Skeletal muscle satellite cell (primary cell): ENCODE results near the gene OSGIN1. TPM values are rescaled to one million over a fixed set of nuclear protein-coding genes. Genes with fewer than 3 reads are reported as not detected.

Experiments
- H3K27me3 ChIP-seq: 2 replicates; pipeline ENCODE4 v1.7.0; 2013; ENCODE audit warnings: low read length; ENCODE audit not compliant: control insufficient read depth, insufficient read depth
- H3K36me3 ChIP-seq: 2 replicates; pipeline ENCODE4 v1.7.0; 2013; ENCODE audit warnings: mild to moderate bottlenecking, control low read depth, low read length; ENCODE audit not compliant: insufficient read depth
- H3K4me1 ChIP-seq: 2 replicates; pipeline ENCODE4 v1.7.0; 2013; ENCODE audit warnings: low read length; ENCODE audit not compliant: control insufficient read depth, insufficient read depth
- H3K4me2 ChIP-seq: 2 replicates; pipeline ENCODE4 v1.7.0; 2013; ENCODE audit warnings: mild to moderate bottlenecking, low read length
- H3K4me3 ChIP-seq: 2 replicates; pipeline ENCODE4 v1.7.0; 2013; ENCODE audit warnings: low read length
- H3K9ac ChIP-seq: 2 replicates; pipeline ENCODE4 v1.7.0; 2013; ENCODE audit warnings: mild to moderate bottlenecking, low read depth, low read length, moderate library complexity
- H3K9me3 ChIP-seq: replicated peaks from 2 replicates; pipeline ENCODE4 v1.7.0; 2013; ENCODE audit warnings: mild to moderate bottlenecking, control low read depth, low read length
- total RNA-seq: library from RNA; depleted of rRNA; stranded (reverse); fragments of >200 nt; gene quantifications from 2 replicates; pipeline ENCODE4 v1.2.3, GENCODE V29; 2012; rRNA removed

OSGIN1 gene
- 2.2 and 3.5 TPM in 2 replicates for total RNA-seq

GRCh38 chr16:83952940-83953795, at the start of gene OSGIN1:
Gene OSGIN1 (plus strand): TSS chr16:83953240. CDS start chr16:83957672, 4,432 bp downstream.
- Histone ChIP-seq H3K9ac (peak within 1 kb of the TSS; percentile 86), H3K36me3 (peaks cover 2% of the 10 kb centered on the region), H3K27me3 (no peaks in the 10 kb centered on the region), H3K4me2 (peak within 1 kb of the TSS; percentile 98), H3K4me3 (peak within 1 kb of the TSS; percentile 85), H3K9me3 (no peaks in the 10 kb centered on the region), H3K4me1 (peaks cover 19% of the 10 kb centered on the region)

- peak overlapping the region; percentile 3 for H3K4me2 ChIP-seq
- H3K4me1 ChIP-seq, result peaks cover 39% of the 10 kb centered on the region
- H3K36me3 ChIP-seq, result no peaks in the 10 kb centered on the region
- H3K9me3 ChIP-seq, result no peaks in the 10 kb centered on the region
- H3K9ac ChIP-seq, result no peak overlapping the region
- no peak overlapping the region for H3K4me3 ChIP-seq
- no peaks in the 10 kb centered on the region for H3K27me3 ChIP-seq
Measured at GRCh38 chr16:83903751-83904150, 49.3 kb upstream of the OSGIN1 start.

- no peak overlapping the region for H3K4me2 ChIP-seq
- H3K4me3 ChIP-seq, result no peak overlapping the region
- H3K27me3 ChIP-seq, result no peaks in the 10 kb centered on the region
- no peak overlapping the region for H3K9ac ChIP-seq
- no peaks in the 10 kb centered on the region for H3K9me3 ChIP-seq
- peaks cover 15% of the 10 kb centered on the region for H3K4me1 ChIP-seq
- no peaks in the 10 kb centered on the region for H3K36me3 ChIP-seq
Measured at GRCh38 chr16:83906683-83907082, 46.4 kb upstream of the OSGIN1 start.

DNA sequence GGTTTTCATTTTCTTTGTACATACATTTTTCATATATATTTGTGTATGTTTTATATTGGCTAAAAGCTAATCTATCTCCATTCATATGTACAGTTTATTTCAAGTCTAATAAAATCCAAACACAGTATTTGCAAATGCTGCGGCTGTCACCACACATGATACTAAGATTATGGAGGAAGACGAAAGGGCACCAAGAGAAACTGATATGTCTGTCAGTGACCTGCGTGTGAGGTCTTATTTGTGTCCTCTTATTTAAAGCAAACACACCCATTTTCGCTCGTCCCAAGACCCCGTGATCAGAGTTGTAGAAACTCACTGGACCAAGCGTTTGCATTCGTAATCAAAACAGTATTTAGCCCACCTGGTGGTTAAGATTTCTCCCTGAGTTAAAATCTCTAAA, 45.9 kb upstream of the OSGIN1 start:
- peaks cover 13% of the 10 kb centered on the region for H3K4me1 ChIP-seq
- H3K4me2 ChIP-seq, result no peak overlapping the region
- no peaks in the 10 kb centered on the region for H3K27me3 ChIP-seq
- H3K9me3 ChIP-seq, result no peaks in the 10 kb centered on the region
- H3K9ac ChIP-seq, result no peak overlapping the region
- no peaks in the 10 kb centered on the region for H3K36me3 ChIP-seq
- no peak overlapping the region for H3K4me3 ChIP-seq

DNA sequence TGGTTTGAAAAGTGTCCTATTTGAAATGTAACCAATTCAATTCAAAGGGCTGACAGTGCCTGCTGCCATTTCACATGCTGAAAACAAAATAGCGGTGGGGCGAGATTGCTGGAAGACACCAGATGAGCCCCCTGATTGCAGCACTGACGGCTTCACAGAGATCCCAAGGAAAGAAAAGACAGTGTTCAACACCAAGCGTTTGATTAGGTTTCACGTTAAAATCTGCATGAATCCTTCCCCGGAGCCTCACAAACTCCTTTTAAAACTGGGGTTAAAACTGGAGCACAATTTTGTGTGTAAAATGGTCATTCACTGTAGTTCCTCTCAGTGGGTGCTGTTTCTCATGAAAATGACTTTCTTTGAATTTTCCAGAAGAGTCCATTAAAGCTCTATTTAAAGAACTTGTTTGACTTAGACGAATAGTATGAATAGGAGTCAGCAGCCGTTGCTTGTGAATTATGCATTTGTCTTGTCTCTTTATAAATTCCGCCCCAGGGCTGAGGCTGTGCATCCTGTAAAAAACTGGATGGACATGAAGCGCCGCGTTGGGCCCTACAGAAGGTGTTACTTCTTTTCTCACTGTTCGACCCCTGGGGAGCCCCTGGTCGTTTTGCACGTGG, 45.3 kb upstream of the OSGIN1 start:
- Histone ChIP-seq H3K9ac (no peak overlapping the region), H3K4me2 (no peak overlapping the region), H3K27me3 (no peaks in the 10 kb centered on the region), H3K4me3 (no peak overlapping the region), H3K9me3 (no peaks in the 10 kb centered on the region), H3K4me1 (peaks cover 16% of the 10 kb centered on the region), H3K36me3 (no peaks in the 10 kb centered on the region)

DNA sequence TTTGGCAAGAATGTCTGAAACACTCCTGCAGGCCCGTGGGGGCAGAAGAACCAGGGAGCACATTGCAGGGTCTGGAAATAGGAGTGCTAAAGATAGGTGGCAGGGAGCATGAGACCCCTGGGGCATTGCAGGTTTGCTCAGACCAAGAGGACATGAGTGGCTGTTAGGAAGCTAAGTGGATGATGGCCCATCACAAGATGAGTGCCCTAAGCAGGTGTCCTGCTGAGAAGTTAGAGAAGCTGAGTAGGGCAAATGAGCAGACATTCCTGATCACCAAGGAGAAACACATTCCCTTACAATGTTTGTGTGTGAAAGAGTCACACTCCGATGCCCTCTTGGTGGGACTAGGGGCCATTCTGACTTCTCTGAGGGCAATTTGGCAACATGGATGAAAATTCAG, 44.2 kb upstream of the OSGIN1 start:
- H3K9me3 ChIP-seq, result no peaks in the 10 kb centered on the region
- H3K9ac ChIP-seq, result no peak overlapping the region
- no peak overlapping the region for H3K4me2 ChIP-seq
- H3K27me3 ChIP-seq, result no peaks in the 10 kb centered on the region
- H3K4me3 ChIP-seq, result no peak overlapping the region
- peaks cover 17% of the 10 kb centered on the region for H3K4me1 ChIP-seq
- H3K36me3 ChIP-seq, result no peaks in the 10 kb centered on the region

GRCh38 chr16:83911290-83911689, 41.8 kb upstream of the OSGIN1 start:
- H3K4me1 ChIP-seq, result peaks cover 9% of the 10 kb centered on the region
- peaks cover 7% of the 10 kb centered on the region for H3K36me3 ChIP-seq
- no peaks in the 10 kb centered on the region for H3K27me3 ChIP-seq
- no peak overlapping the region for H3K9ac ChIP-seq
- H3K9me3 ChIP-seq, result no peaks in the 10 kb centered on the region
- no peak overlapping the region for H3K4me2 ChIP-seq
- H3K4me3 ChIP-seq, result no peak overlapping the region

DNA sequence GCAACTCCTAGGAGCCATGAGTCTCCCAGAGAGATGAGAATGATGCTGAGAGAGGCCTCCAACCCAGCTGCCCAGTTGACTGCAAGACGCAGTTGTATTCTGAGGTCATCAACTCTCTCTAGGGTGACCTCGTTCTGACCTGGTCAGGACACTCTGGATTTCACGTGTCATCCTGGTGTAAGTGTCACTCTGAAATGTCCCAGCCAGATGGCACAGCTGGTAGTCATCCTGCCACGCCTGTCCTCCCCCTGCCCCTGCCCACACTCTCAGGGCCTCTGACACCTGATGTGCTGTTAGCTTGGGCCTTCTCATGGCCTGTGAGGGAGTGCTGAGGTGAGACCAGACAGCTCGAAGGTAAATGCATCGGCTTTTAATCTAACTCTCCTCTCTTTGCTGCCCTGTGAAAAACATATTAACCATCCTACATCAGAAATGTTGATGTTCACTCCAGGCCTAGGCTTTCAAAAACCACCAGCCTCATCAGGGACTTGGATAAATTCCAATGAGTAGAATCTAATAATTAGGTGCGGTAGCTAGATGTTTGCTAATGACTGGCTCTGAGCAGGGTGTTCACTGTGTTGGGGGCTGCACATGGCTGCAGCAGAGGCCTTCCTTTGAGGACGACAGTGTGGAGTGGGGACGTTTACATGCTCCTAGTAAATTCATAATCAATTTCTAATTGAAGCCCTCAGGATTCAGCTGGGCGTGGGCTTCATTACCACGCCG, 40.4 kb upstream of the OSGIN1 start:
- H3K9me3 ChIP-seq, result no peaks in the 10 kb centered on the region
- no peak overlapping the region for H3K9ac ChIP-seq
- H3K4me2 ChIP-seq, result no peak overlapping the region
- no peak overlapping the region for H3K4me3 ChIP-seq
- peaks cover 7% of the 10 kb centered on the region for H3K36me3 ChIP-seq
- peaks cover 9% of the 10 kb centered on the region for H3K4me1 ChIP-seq
- no peaks in the 10 kb centered on the region for H3K27me3 ChIP-seq

DNA sequence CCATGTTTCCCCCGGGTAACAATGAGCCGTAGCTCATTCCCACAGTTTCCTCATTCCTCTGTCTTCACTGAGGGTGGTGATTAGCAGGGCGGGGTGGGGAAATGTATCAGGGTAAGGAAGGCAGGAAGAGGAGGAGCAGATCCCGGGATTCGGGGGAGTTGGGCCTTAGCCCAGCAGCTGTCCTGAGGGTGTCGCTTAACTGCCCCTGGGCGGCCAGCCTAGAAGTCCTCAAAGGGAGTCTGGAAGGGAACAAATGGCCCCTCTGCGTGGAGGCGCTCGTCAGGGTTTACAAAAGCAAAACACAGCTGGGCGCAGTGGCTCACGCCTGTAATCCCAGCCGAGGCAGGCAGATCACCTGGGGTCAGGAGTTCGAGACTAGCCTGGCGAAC, 39.8 kb upstream of the OSGIN1 start:
- H3K36me3 ChIP-seq, result peaks cover 12% of the 10 kb centered on the region
- no peak overlapping the region for H3K4me2 ChIP-seq
- no peaks in the 10 kb centered on the region for H3K27me3 ChIP-seq
- no peak overlapping the region for H3K9ac ChIP-seq
- no peaks in the 10 kb centered on the region for H3K9me3 ChIP-seq
- H3K4me1 ChIP-seq, result peaks cover 9% of the 10 kb centered on the region
- no peak overlapping the region for H3K4me3 ChIP-seq

DNA sequence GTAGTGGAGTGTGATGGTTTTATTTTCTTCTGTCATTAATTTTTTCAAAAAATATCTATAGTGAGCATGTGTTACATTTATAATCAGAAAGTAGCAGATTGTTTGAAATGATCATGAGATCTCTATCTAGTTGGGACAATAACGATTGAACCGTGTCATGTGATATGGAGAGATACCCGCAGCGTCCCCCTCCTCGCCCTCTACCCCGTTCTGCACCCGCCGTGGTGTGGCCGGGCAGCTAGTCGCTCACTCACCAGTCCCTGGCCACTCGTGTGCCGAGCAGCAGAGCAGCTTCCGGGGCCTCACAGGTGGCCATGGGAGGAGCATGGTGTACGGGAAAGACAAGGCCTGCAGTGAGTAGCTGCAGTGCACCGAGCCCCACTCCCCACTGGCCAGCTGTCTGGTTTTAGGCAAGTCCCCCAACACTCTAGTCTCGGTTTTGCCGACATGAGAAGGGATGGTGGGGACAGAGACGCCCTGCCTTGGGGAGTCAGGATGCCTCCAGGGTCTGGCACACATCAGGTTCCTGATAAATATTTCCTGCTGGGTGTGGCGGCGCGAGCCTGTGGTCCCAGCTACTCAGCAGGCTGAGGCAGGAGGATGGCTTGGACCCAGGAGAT, 38.8 kb upstream of the OSGIN1 start:
- no peak overlapping the region for H3K4me3 ChIP-seq
- H3K4me2 ChIP-seq, result no peak overlapping the region
- H3K4me1 ChIP-seq, result peaks cover 9% of the 10 kb centered on the region
- no peaks in the 10 kb centered on the region for H3K9me3 ChIP-seq
- H3K9ac ChIP-seq, result no peak overlapping the region
- H3K27me3 ChIP-seq, result no peaks in the 10 kb centered on the region
- peaks cover 21% of the 10 kb centered on the region for H3K36me3 ChIP-seq

DNA sequence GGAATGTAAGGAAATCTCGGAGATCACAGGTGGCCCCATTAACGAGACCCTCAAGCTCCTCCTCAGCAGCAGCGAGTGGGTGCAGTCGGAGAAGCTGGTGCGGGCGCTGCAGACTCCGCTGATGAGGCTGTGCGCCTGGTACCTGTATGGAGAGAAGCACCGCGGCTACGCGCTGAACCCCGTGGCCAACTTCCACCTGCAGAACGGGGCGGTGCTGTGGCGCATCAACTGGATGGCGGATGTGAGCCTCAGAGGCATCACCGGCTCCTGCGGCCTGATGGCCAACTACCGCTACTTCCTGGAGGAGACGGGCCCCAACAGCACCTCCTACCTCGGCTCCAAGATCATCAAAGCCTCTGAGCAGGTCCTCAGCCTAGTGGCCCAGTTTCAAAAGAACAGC, 38.0 kb upstream of the OSGIN1 start:
- Histone ChIP-seq H3K4me3 (no peak overlapping the region), H3K4me2 (no peak overlapping the region), H3K9me3 (no peaks in the 10 kb centered on the region), H3K27me3 (no peaks in the 10 kb centered on the region), H3K9ac (no peak overlapping the region), H3K36me3 (peaks cover 25% of the 10 kb centered on the region), H3K4me1 (peaks cover 9% of the 10 kb centered on the region)
